Sigmoid colon (tissue), 7 donors: ENCODE measurements around the gene SLC25A27. TPM values are rescaled to one million over a fixed set of nuclear protein-coding genes. Genes with fewer than 3 reads are reported as not detected.

Experiments
- DNase-seq: peaks from one replicate; pipeline ENCODE4 v3.0.0-alpha.2; 2019
- H3K27ac ChIP-seq, 4 donors: fragments of 200-600 bp; sonication (generic); one replicate each; pipeline ENCODE4 v1.5.1; 2016 to 2019; ENCODE audit warnings: mild to moderate bottlenecking in 1 of 4
- H3K27me3 ChIP-seq, 3 donors: fragments of 200-600 bp; sonication (generic); one replicate each; pipeline ENCODE4 v1.5.1; 2019; ENCODE audit warnings: mild to moderate bottlenecking in 1 of 3
- H3K36me3 ChIP-seq, 4 donors: fragments of 200-600 bp; sonication (generic); one replicate each; pipeline ENCODE4 v1.5.1; 2016 to 2019
- H3K4me1 ChIP-seq, 4 donors: fragments of 200-600 bp; sonication (generic); one replicate each; pipeline ENCODE4 v1.5.1; 2017 to 2019
- H3K4me3 ChIP-seq, 4 donors: fragments of 200-600 bp; sonication (generic); one replicate each; pipeline ENCODE4 v1.5.1; 2017 to 2019; ENCODE audit warnings: mild to moderate bottlenecking in 2 of 4, moderate library complexity in 1 of 4
- H3K9me3 ChIP-seq, 4 donors: fragments of 200-600 bp in 3 of 4; sonication (generic) in 3 of 4; one replicate each; pipeline versions ENCODE4 v1.5.1 to v1.6.1; 2013 to 2019
- EP300 ChIP-seq, 4 donors: sonication (generic); formaldehyde crosslinking; IDR thresholded peaks; one replicate each; pipeline ENCODE4 v1.6.1; 2017; ENCODE audit warnings: antibody characterized with exemption in 4 of 4
- POLR2A ChIP-seq, 2 donors: fragments of 450-650 bp; IDR thresholded peaks; one replicate each; pipeline ENCODE4 v1.6.1; 2016; ENCODE audit warnings: antibody characterized with exemption in 2 of 2, mild to moderate bottlenecking in 2 of 2, moderate library complexity in 2 of 2
- POLR2AphosphoS5 ChIP-seq, 4 donors: sonication (generic); formaldehyde crosslinking; IDR thresholded peaks; one replicate each; pipeline ENCODE4 v1.6.1; 2017; ENCODE audit warnings: antibody characterized with exemption in 4 of 4
- WGBS, 2 donors: extraction: QIAGEN DNeasy Blood & Tissue Kit; methylation state at CpG; one replicate each; pipeline ENCODE4 v1.1.7; 2013; 5-methylcytosine and 5-hydroxymethylcytosine counted together
- intact Hi-C: fragments of 100-400 bp; cut with DNase I; formaldehyde crosslinking; loops from one replicate; pipeline ENCODE4 v1.15.1; 2023
- polyA plus RNA-seq, 3 donors: library from polyadenylated mRNA; stranded (reverse); fragments of 200-250 nt; gene quantifications; one replicate each; pipeline ENCODE4 v1.2.3, GENCODE V29; 2013
- total RNA-seq, 4 donors: library from RNA; depleted of rRNA; stranded (reverse); fragments of >200 nt; gene quantifications; one replicate each; pipeline ENCODE4 v1.1.0, GENCODE V29; 2016
- TF ChIP-seq, protein P1 (sequence below), 4 experiments: fragments of 450-650 bp in 3 of 4; fragments of 200-600 bp in 1 of 4; IDR thresholded peaks; one replicate each; pipeline ENCODE4 v1.5.1; 2016 to 2019; ENCODE audit warnings: antibody characterized with exemption in 4 of 4, mild to moderate bottlenecking in 3 of 4, moderate library complexity in 2 of 4
- donor health status: healthy with polysubstance abuse.
- donor health status: Bipolar disorder and iron deficiency.
- donor health status: healthy.

The SLC25A27 gene
- total and polyA plus RNA-seq, 7 donors: 4.2 to 54.6 (median 30.8) TPM; not detected in 1

- no peak overlapping the region for H3K27ac ChIP-seq
- no peak overlapping the region for H3K4me3 ChIP-seq
- TF ChIP-seq POLR2AphosphoS5 (IDR thresholded peaks at IDR 0.05) (no peak), POLR2A (IDR thresholded peaks at IDR 0.05) (no peak), EP300 (IDR thresholded peaks at IDR 0.05) (no peak)
- TF ChIP-seq, protein P1, sequence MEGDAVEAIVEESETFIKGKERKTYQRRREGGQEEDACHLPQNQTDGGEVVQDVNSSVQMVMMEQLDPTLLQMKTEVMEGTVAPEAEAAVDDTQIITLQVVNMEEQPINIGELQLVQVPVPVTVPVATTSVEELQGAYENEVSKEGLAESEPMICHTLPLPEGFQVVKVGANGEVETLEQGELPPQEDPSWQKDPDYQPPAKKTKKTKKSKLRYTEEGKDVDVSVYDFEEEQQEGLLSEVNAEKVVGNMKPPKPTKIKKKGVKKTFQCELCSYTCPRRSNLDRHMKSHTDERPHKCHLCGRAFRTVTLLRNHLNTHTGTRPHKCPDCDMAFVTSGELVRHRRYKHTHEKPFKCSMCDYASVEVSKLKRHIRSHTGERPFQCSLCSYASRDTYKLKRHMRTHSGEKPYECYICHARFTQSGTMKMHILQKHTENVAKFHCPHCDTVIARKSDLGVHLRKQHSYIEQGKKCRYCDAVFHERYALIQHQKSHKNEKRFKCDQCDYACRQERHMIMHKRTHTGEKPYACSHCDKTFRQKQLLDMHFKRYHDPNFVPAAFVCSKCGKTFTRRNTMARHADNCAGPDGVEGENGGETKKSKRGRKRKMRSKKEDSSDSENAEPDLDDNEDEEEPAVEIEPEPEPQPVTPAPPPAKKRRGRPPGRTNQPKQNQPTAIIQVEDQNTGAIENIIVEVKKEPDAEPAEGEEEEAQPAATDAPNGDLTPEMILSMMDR (IDR thresholded peaks at IDR 0.05): no peak
- no peak for DNase-seq
- no peaks in the 10 kb centered on the region for H3K27me3 ChIP-seq
- H3K36me3 ChIP-seq: no peaks in the 10 kb centered on the region
- H3K9me3 ChIP-seq: no peaks in the 10 kb centered on the region
- intact Hi-C loops: no loop called here
- WGBS, 2 donors: 78 to 93% methylated on average over 2 of the region's 2 CpGs
- no peaks in the 10 kb centered on the region for H3K4me1 ChIP-seq
Measured at GRCh38 chr6:46612645-46613044, 40.1 kb upstream of the SLC25A27 start.

DNA sequence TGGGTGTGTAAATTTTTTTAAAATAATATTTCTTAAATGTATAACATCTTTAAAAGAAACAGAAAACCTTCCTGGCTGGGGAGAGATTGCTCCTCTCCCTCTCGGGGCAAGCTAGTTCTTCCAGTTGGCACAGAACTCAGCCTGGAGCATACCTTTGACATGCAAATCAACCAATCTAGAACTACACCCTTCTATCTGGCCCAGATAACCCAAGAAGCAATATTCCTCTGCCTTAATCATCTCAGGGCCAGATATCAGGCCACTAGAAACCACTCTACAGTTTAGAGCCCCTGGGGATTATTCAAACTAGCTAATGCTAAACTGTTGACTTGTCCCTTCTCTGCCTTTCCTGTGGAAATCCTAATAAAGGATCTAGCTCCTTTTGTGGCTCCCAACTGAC, 34.0 kb upstream of the SLC25A27 start:
- H3K36me3 ChIP-seq: peaks cover 0 to 10% (median 0%) of the 10 kb centered on the region in 4 donors
- H3K9me3 ChIP-seq: no peaks in the 10 kb centered on the region
- intact Hi-C loops: no loop called here
- H3K4me1 ChIP-seq: no peaks in the 10 kb centered on the region
- no peaks in the 10 kb centered on the region for H3K27me3 ChIP-seq
- no peak for DNase-seq
- no peak overlapping the region for H3K4me3 ChIP-seq
- 82 to 96% methylated on average over 1 of the region's 1 CpG for WGBS, 2 donors
- no peak overlapping the region for H3K27ac ChIP-seq
- no peak for TF ChIP-seq EP300 (IDR thresholded peaks at IDR 0.05)
- no peak for TF ChIP-seq POLR2AphosphoS5 (IDR thresholded peaks at IDR 0.05)
- TF ChIP-seq, protein P1 (IDR thresholded peaks at IDR 0.05): no peak
- no peak for TF ChIP-seq POLR2A (IDR thresholded peaks at IDR 0.05)

DNA sequence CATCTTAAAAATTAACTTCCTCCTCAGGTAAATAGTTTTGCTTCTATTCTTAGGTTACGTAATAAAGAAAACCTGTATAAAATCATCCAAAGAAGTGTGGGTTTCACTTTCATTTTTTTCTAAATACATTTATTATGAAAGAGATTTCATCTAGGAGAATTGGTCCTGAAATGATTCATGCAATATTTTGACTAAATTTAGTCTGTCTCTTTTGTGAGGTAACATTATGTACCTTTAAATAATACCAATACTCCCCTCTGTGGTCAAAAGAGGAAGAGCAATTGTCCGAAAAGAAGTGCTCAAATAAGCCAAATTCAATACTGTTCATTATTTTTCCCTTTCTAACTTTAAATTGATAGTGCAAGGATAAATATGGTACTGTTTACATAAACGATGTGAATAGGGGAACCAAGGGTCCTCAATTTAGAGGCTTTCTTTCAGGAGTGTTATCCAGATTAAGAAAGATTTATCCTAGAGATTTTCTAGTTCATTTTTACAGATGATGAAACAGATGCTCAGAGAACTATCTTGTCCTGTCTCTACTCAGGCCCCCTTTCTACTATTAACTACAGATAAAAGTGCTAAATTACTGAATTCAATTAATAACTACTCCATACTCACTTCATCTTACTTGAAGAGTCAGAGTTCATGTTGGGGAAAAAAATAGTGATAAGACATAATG, 26.4 kb upstream of the SLC25A27 start:
- intact Hi-C loops: loop anchor here (2.0 to 10.0 kb wide), 3 partner anchors 208 to 532 kb away; no protein-coding TSS in a partner anchor
- no peak for DNase-seq
- WGBS, 2 donors: 15 to 17% methylated on average over 3 of the region's 3 CpGs
- H3K27me3 ChIP-seq: no peaks in the 10 kb centered on the region
- no peak overlapping the region for H3K4me3 ChIP-seq
- TF ChIP-seq POLR2AphosphoS5 (IDR thresholded peaks at IDR 0.05): no peak
- TF ChIP-seq, protein P1 (IDR thresholded peaks at IDR 0.05): peak in 3 of 4 experiments; percentile 48 to 60 (median 55)
- no peaks in the 10 kb centered on the region for H3K4me1 ChIP-seq
- no peaks in the 10 kb centered on the region for H3K9me3 ChIP-seq
- H3K36me3 ChIP-seq: peaks cover 0 to 10% (median 0%) of the 10 kb centered on the region in 4 donors
- H3K27ac ChIP-seq: no peak overlapping the region

DNA sequence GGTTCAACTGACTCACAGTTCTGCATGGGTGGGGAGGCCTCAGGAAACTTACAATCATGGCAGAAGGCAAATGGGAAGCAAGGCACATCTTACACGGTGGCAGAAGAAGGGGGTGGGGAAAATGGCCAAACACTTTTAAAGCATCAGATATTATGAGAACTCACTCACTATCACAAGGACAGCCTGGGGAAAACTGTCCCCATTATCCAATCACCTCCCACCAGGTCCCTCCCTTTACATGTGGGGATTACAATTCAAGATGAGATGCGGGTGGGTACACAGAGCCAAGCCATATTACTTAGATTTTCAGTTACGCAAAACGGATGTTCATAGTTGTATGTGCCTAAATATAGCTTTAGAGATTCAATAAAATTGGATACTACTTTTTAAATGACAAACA, 25.8 kb upstream of the SLC25A27 start:
- DNase-seq: no peak
- Histone ChIP-seq H3K27ac (no peak overlapping the region), H3K27me3 (no peaks in the 10 kb centered on the region), H3K36me3 (peaks cover 0 to 10% (median 0%) of the 10 kb centered on the region in 4 donors), H3K4me1 (no peaks in the 10 kb centered on the region), H3K4me3 (no peak overlapping the region), H3K9me3 (no peaks in the 10 kb centered on the region)
- WGBS, 2 donors: 91 to 92% methylated on average over 4 of the region's 4 CpGs
- TF ChIP-seq EP300 (IDR thresholded peaks at IDR 0.05) (no peak), POLR2AphosphoS5 (IDR thresholded peaks at IDR 0.05) (no peak), POLR2A (IDR thresholded peaks at IDR 0.05) (no peak)
- TF ChIP-seq, protein P1 (IDR thresholded peaks at IDR 0.05): no peak
- intact Hi-C loops: loop anchor here (2.0 to 10.0 kb wide), 3 partner anchors 208 to 532 kb away; no protein-coding TSS in a partner anchor
